ENCODE measurements around the gene DDX10. TPM values are rescaled to one million over a fixed set of nuclear protein-coding genes. Genes with fewer than 3 reads are reported as not detected.

DDX10 gene
- total and polyA plus RNA-seq, 8 donors: 11.6 to 22.6 (median 17.6) TPM

DNA sequence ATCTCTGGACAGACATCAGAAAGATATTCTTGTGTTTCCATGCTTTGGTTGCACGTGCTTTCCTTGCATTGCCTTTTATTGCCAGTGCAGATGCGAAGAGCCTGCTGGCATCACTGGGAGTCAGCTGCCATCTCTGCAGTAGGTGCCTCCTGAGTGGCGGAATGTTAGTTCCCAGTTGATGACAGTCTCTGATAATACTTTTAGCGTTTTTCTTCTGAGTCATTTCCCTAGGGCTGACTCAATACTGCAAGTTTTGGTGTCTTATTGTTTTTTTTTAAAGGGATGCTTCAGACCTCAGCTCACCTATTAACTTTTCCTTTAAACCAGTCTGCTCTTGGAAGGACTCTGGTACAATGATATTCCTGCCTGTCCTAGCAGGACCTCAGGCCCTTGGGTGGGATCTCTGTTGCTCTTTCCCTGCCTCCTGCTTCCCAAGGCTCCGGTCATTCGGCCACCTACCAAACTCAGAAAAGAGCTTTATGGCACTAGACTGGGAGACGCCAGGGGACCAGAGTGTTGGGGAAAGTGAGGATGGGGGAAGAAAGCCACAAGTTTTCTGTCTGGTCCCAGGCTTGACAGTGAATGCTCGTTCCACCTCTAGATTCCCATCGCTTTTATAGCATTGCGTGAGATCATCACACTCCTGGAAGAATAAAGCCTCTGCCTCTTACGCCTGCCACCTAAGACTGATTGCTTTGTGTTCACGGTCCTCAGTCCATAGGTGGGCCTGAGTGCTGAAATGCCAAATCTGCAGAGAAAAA is 308.7 kb downstream of the DDX10 start:
- no peaks in the 10 kb centered on the region for H3K9me3 ChIP-seq
- 85 to 91% (median 87%) methylated on average over 12 of the region's 12 CpGs for WGBS, 5 donors
- no peaks in the 10 kb centered on the region for H3K36me3 ChIP-seq
- H3K27ac ChIP-seq: no peak overlapping the region
- DNase-seq: no peak
- no peak overlapping the region for H3K4me3 ChIP-seq
- H3K4me1 ChIP-seq: peaks cover 0 to 3% (median 0%) of the 10 kb centered on the region in 4 donors
- TF ChIP-seq POLR2AphosphoS5 (IDR thresholded peaks at IDR 0.05) (no peak), EP300 (IDR thresholded peaks at IDR 0.05) (no peak), POLR2A (IDR thresholded peaks at IDR 0.05) (no peak)
- TF ChIP-seq, protein P1, sequence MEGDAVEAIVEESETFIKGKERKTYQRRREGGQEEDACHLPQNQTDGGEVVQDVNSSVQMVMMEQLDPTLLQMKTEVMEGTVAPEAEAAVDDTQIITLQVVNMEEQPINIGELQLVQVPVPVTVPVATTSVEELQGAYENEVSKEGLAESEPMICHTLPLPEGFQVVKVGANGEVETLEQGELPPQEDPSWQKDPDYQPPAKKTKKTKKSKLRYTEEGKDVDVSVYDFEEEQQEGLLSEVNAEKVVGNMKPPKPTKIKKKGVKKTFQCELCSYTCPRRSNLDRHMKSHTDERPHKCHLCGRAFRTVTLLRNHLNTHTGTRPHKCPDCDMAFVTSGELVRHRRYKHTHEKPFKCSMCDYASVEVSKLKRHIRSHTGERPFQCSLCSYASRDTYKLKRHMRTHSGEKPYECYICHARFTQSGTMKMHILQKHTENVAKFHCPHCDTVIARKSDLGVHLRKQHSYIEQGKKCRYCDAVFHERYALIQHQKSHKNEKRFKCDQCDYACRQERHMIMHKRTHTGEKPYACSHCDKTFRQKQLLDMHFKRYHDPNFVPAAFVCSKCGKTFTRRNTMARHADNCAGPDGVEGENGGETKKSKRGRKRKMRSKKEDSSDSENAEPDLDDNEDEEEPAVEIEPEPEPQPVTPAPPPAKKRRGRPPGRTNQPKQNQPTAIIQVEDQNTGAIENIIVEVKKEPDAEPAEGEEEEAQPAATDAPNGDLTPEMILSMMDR (IDR thresholded peaks at IDR 0.05): no peak
- peaks cover 0 to 6% (median 0%) of the 10 kb centered on the region in 3 donors for H3K27me3 ChIP-seq
- intact Hi-C loops (cut with DNase I; ENCODE audit: low total_unique reads): no loop called here

DNA sequence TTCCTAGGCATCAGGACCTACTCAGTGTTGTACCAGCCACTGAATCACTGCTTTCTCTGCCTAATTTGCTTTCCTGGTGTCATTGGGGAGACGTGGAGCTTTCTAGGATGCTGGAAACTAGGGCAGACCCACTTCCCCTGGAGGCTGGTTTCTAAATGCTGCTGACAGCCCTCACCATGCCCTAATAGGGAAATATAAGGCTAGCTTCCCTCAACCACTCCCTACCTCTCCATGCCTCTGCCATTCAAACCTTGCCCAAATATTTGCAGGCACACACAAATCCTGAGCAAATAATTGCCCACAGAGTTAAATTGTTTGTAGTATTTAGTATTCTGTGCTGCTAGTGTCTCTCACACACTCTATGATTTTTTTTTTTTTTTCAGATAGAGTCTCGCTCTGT is 310.2 kb downstream of the DDX10 start:
- H3K27ac ChIP-seq: no peak overlapping the region
- peaks cover 0 to 3% (median 0%) of the 10 kb centered on the region in 4 donors for H3K9me3 ChIP-seq
- no peak for DNase-seq
- no peaks in the 10 kb centered on the region for H3K36me3 ChIP-seq
- peaks cover 0 to 6% (median 0%) of the 10 kb centered on the region in 3 donors for H3K27me3 ChIP-seq
- H3K4me1 ChIP-seq: peaks cover 0 to 3% (median 0%) of the 10 kb centered on the region in 4 donors
- H3K4me3 ChIP-seq: no peak overlapping the region
- intact Hi-C loops (cut with DNase I; ENCODE audit: low total_unique reads): no loop called here
- TF ChIP-seq, protein P1 (IDR thresholded peaks at IDR 0.05): no peak
- TF ChIP-seq POLR2AphosphoS5 (IDR thresholded peaks at IDR 0.05): no peak
- WGBS, 5 donors: 28 to 39% (median 32%) methylated on average over 2 of the region's 2 CpGs

DNA sequence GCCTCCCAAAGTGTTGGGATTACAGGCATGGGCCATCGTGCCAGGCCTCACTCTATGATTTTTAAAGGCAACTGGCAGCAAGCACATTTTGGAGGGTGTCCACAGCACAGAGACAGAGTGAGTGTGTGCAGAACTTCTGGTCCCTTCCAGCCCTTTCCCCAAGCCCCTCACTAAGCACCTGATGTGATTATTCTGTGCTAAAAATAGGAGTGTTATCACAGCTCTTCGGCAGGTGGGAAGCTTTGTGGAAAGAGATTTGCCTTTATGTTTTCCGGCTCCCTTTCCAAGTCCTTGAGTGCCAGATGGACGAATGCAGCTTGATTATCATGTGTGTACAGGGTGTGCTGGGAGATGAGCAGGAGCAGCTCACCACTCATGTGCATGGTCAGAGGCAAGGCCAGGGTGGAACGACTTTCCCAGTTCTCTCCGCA is 310.8 kb downstream of the DDX10 start:
- WGBS, 5 donors: 44 to 54% (median 45%) methylated on average over 5 to 6 of the region's 6 CpGs
- H3K27ac ChIP-seq: no peak overlapping the region
- H3K4me3 ChIP-seq: no peak overlapping the region
- no peaks in the 10 kb centered on the region for H3K36me3 ChIP-seq
- intact Hi-C loops (cut with DNase I; ENCODE audit: low total_unique reads): no loop called here
- H3K4me1 ChIP-seq: peaks cover 0 to 3% (median 0%) of the 10 kb centered on the region in 4 donors
- peaks cover 0 to 6% (median 0%) of the 10 kb centered on the region in 3 donors for H3K27me3 ChIP-seq
- no peak for TF ChIP-seq POLR2A (IDR thresholded peaks at IDR 0.05)
- no peak for TF ChIP-seq POLR2AphosphoS5 (IDR thresholded peaks at IDR 0.05)
- TF ChIP-seq EP300 (IDR thresholded peaks at IDR 0.05): no peak
- TF ChIP-seq, protein P1 (IDR thresholded peaks at IDR 0.05): no peak
- H3K9me3 ChIP-seq: peaks cover 0 to 6% (median 0%) of the 10 kb centered on the region in 4 donors
- DNase-seq: peak in 1 of 2 donors; percentile 40

DNA sequence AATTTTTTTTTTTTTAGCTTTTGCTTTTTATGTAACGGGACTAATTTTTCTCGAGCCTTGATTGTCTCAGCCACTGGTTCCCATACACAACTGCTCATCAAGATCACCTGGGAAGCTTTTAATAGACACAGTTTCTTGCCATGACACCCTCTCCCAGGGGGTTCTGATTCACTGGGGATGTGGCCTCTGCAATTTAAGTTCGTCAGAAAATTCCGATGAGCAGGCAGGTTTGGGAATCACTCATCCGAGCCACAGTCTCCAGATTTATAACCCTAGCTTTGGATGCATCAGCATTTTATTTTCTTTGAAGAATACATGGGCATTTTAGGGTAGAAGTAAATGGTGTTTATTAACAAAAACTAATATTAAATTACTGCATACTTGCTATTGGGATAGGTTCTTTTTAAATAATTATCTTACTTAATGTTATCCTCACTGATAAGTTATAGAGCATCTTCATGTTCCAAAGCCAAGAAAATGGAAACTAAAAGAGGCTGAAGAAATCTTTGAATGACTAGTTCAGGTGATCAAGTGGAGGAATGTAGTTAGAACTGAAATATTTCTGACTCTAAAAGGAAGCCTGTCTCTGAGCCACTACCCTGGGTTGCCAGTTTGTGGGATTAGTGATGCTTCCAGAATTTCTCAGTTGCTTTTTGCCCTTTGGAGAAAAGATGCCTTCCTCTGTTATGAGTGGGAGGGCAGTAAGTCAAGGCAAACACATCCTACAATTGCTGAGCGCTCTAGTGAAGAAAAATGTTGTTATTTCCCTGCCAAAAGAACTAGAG is 319.0 kb downstream of the DDX10 start:
- TF ChIP-seq, protein P1 (IDR thresholded peaks at IDR 0.05): no peak
- no peak for TF ChIP-seq EP300 (IDR thresholded peaks at IDR 0.05)
- Histone ChIP-seq H3K27me3 (no peaks in the 10 kb centered on the region), H3K36me3 (no peaks in the 10 kb centered on the region), H3K27ac (no peak overlapping the region), H3K4me3 (no peak overlapping the region), H3K4me1 (no peaks in the 10 kb centered on the region), H3K9me3 (peaks cover 0 to 6% (median 0%) of the 10 kb centered on the region in 4 donors)
- intact Hi-C loops (cut with DNase I; ENCODE audit: low total_unique reads): no loop called here
- WGBS, 5 donors: 71 to 83% (median 76%) methylated on average over 6 of the region's 6 CpGs
- no peak for DNase-seq
